Liver (tissue), 9 donors: ENCODE data around the gene SOWAHC. TPM values are rescaled to one million over a fixed set of nuclear protein-coding genes. Genes with fewer than 3 reads are reported as not detected.

ENCODE experiments used
- DNase-seq: peaks from one replicate; pipeline ENCODE4 v3.0.0-alpha.2; 2017; ENCODE audit warnings: low spot score
- H3K27ac ChIP-seq, 2 donors: one replicate each; pipeline ENCODE4 v1.7.0; 2013; ENCODE audit warnings: inconsistent platforms in 2 of 2, low read length in 2 of 2, control low read depth in 1 of 2, low read depth in 1 of 2, mild to moderate bottlenecking in 1 of 2
- H3K27me3 ChIP-seq, 4 donors: one replicate each; pipeline versions ENCODE4 v1.6.1 to v1.7.0; 2013; ENCODE audit warnings: low read length in 3 of 4, inconsistent platforms in 1 of 4, mild to moderate bottlenecking in 1 of 4, moderate library complexity in 1 of 4; ENCODE audit not compliant: control insufficient read depth in 4 of 4, insufficient read depth in 4 of 4
- H3K36me3 ChIP-seq, 4 donors: one replicate each; pipeline versions ENCODE4 v1.6.1 to v1.7.0; 2013; ENCODE audit warnings: low read length in 3 of 4, mild to moderate bottlenecking in 3 of 4, low read depth in 1 of 4, moderate library complexity in 1 of 4; ENCODE audit not compliant: control insufficient read depth in 4 of 4, insufficient read depth in 3 of 4
- H3K4me1 ChIP-seq, 4 donors: one replicate each; pipeline versions ENCODE4 v1.6.1 to v1.7.0; 2013; ENCODE audit warnings: low read length in 3 of 4, mild to moderate bottlenecking in 3 of 4, moderate library complexity in 1 of 4; ENCODE audit not compliant: control insufficient read depth in 4 of 4, insufficient read depth in 4 of 4
- H3K4me3 ChIP-seq, 3 donors: one replicate each; pipeline versions ENCODE4 v1.6.1 to v1.7.0; 2013; ENCODE audit warnings: low read length in 3 of 3, control low read depth in 1 of 3, low read depth in 1 of 3, mild to moderate bottlenecking in 1 of 3
- H3K9ac ChIP-seq, 2 donors: one replicate each; pipeline ENCODE4 v1.7.0; 2013; ENCODE audit warnings: low read length in 2 of 2, mild to moderate bottlenecking in 2 of 2, moderate library complexity in 2 of 2, control low read depth in 1 of 2, low read depth in 1 of 2
- H3K9me3 ChIP-seq, 4 donors: one replicate each; pipeline versions ENCODE4 v1.6.1 to v1.7.0; 2013; ENCODE audit warnings: low read length in 3 of 4; ENCODE audit not compliant: control insufficient read depth in 4 of 4
- EGR1 ChIP-seq, 2 donors: IDR thresholded peaks; 2 replicates each; pipeline ENCODE4 v1.6.1; 2016 to 2018; ENCODE audit warnings: antibody characterized with exemption in 2 of 2, low read depth in 2 of 2
- FOXA1 ChIP-seq: IDR thresholded peaks from 2 replicates; pipeline ENCODE4 v1.6.1; 2016; ENCODE audit warnings: antibody characterized with exemption
- FOXA2 ChIP-seq: IDR thresholded peaks from 2 replicates; pipeline ENCODE4 v1.6.1; 2016; ENCODE audit warnings: antibody characterized with exemption
- GABPA ChIP-seq, 2 donors: IDR thresholded peaks in 1 of 2; conservative IDR thresholded peaks in 1 of 2; 2 replicates each; pipeline ENCODE4 v1.6.1; 2016; ENCODE audit warnings: antibody characterized with exemption in 2 of 2, mild to moderate bottlenecking in 1 of 2, moderate library complexity in 1 of 2
- NR2F2 ChIP-seq: IDR thresholded peaks from 2 replicates; pipeline ENCODE4 v1.6.1; 2016; ENCODE audit warnings: antibody characterized with exemption
- RAD21 ChIP-seq, 2 donors: IDR thresholded peaks; 2 replicates each; pipeline ENCODE4 v1.6.1; 2016; ENCODE audit warnings: antibody characterized with exemption in 2 of 2, mild to moderate bottlenecking in 2 of 2
- RXRA ChIP-seq, 2 donors: IDR thresholded peaks; 2 replicates each; pipeline ENCODE4 v1.6.1; 2017 to 2018; ENCODE audit warnings: antibody characterized with exemption in 2 of 2, mild to moderate bottlenecking in 1 of 2
- SP1 ChIP-seq: IDR thresholded peaks from 2 replicates; pipeline ENCODE4 v1.6.1; 2018; ENCODE audit warnings: antibody characterized with exemption, mild to moderate bottlenecking
- TAF1 ChIP-seq: conservative IDR thresholded peaks from 2 replicates; pipeline ENCODE4 v1.6.1; 2016; ENCODE audit warnings: antibody characterized with exemption, mild to moderate bottlenecking
- WGBS: extraction: QIAGEN DNeasy Blood & Tissue Kit; methylation state at CpG from one replicate; pipeline ENCODE4 v1.1.7; 2013; 5-methylcytosine and 5-hydroxymethylcytosine counted together
- polyA plus RNA-seq, 2 donors: library from polyadenylated mRNA; stranded (reverse) in 1 of 2; unstranded in 1 of 2; fragments of 200-250 nt in 1 of 2; fragments of >200 nt in 1 of 2; fragmentation: Nextera tagmentation in 1 of 2; extraction: Ambion mirVana in 1 of 2; gene quantifications; one replicate each; pipeline versions ENCODE4 v1.2.1 to v1.2.3, GENCODE V29; 2013 to 2015
- total RNA-seq, 2 donors: library from RNA; depleted of rRNA; stranded (reverse); fragments of >200 nt; gene quantifications; one replicate each; pipeline ENCODE4 v1.2.3, GENCODE V29; 2014
- TF ChIP-seq, protein P1 (sequence below): IDR thresholded peaks from 2 replicates; pipeline ENCODE4 v1.6.1; 2016; ENCODE audit warnings: antibody characterized with exemption
- TF ChIP-seq, protein P2 (sequence below): fragments of 150-350 bp; IDR thresholded peaks from 2 replicates; pipeline ENCODE4 v1.5.1; 2017; ENCODE audit warnings: improper control_type of control experiment, low read depth, low read length; ENCODE audit not compliant: missing input control
- TF ChIP-seq, protein P3 (sequence below): IDR thresholded peaks from 2 replicates; pipeline ENCODE4 v1.6.1; 2016; ENCODE audit warnings: antibody characterized with exemption, mild to moderate bottlenecking
- TF ChIP-seq, protein P4 (sequence below): IDR thresholded peaks from 2 replicates; pipeline ENCODE4 v1.6.1; 2016; ENCODE audit warnings: antibody characterized with exemption
- TF ChIP-seq, protein P5 (sequence below): IDR thresholded peaks from 2 replicates; pipeline ENCODE4 v1.6.1; 2016; ENCODE audit warnings: antibody characterized with exemption
- donor health status: healthy.
- donor health status: healthy.
- donor health status: healthy.
- donor health status: healthy.
- donor health status: healthy.

The SOWAHC gene
- total and polyA plus RNA-seq, 4 donors: 7.0 to 16.9 (median 9.2) TPM

DNA sequence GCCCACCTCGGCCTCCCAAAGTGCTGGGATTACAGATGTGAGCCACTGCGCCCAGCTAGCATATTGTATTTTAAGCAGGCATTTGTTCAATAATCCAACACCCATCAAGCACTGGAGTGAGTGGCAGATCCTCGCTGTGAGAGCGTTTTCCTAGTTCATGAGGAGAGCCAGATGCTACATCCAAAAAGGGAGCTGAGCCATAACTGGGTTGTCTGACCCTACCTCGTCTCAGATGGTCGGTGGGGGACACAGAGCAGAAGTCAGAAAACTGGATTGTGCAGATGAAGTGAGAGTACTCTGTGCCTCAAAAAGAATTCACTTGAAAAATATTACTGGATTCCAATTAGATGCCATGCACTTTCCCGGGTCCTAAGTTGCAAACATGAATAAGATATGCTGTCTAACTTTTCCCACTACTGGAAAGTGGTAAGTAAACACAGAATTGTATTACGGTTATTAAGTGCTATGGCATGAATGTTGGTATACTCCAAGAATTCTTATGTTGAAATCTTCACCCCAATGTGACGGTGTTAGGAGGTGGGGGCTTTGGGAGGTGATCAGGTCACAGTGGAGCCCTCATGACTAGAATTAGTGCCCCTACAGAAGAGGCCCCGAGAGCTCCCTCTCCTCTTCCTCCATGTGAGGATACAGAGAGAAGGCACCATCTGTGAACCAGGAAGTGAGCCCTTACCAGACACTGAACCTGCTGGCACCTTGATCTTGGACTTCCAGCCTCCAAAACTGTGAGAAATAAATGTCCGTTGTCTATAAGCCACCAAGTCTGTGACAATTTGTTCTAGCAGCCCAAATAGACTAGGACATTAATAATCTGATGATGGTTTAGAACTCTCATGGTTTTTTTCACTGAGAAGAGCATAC, 21.5 kb downstream of the SOWAHC start:
- Histone ChIP-seq H3K27me3 (no peaks in the 10 kb centered on the region), H3K9me3 (no peaks in the 10 kb centered on the region), H3K27ac (no peak overlapping the region), H3K36me3 (no peaks in the 10 kb centered on the region), H3K4me3 (no peak overlapping the region), H3K9ac (no peak overlapping the region), H3K4me1 (peaks cover 1 to 21% (median 15%) of the 10 kb centered on the region in 4 donors)
- WGBS: 90% methylated on average over 11 of the region's 11 CpGs
- no peak for DNase-seq
- TF ChIP-seq RAD21 (IDR thresholded peaks at IDR 0.05) (no peak), RXRA (IDR thresholded peaks at IDR 0.05) (no peak), GABPA (IDR thresholded peaks at IDR 0.05 in 1 of 2, conservative IDR thresholded peaks at IDR 0.05 in 1 of 2) (no peak), TAF1 (no peak), FOXA2 (no peak), EGR1 (IDR thresholded peaks at IDR 0.05; ENCODE audit: low read depth in 2 of 2) (no peak), NR2F2 (no peak), FOXA1 (no peak), SP1 (no peak)
- TF ChIP-seq, protein P1, sequence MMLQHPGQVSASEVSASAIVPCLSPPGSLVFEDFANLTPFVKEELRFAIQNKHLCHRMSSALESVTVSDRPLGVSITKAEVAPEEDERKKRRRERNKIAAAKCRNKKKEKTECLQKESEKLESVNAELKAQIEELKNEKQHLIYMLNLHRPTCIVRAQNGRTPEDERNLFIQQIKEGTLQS: no peak
- TF ChIP-seq, protein P2, sequence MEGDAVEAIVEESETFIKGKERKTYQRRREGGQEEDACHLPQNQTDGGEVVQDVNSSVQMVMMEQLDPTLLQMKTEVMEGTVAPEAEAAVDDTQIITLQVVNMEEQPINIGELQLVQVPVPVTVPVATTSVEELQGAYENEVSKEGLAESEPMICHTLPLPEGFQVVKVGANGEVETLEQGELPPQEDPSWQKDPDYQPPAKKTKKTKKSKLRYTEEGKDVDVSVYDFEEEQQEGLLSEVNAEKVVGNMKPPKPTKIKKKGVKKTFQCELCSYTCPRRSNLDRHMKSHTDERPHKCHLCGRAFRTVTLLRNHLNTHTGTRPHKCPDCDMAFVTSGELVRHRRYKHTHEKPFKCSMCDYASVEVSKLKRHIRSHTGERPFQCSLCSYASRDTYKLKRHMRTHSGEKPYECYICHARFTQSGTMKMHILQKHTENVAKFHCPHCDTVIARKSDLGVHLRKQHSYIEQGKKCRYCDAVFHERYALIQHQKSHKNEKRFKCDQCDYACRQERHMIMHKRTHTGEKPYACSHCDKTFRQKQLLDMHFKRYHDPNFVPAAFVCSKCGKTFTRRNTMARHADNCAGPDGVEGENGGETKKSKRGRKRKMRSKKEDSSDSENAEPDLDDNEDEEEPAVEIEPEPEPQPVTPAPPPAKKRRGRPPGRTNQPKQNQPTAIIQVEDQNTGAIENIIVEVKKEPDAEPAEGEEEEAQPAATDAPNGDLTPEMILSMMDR: no peak
- TF ChIP-seq, protein P3, sequence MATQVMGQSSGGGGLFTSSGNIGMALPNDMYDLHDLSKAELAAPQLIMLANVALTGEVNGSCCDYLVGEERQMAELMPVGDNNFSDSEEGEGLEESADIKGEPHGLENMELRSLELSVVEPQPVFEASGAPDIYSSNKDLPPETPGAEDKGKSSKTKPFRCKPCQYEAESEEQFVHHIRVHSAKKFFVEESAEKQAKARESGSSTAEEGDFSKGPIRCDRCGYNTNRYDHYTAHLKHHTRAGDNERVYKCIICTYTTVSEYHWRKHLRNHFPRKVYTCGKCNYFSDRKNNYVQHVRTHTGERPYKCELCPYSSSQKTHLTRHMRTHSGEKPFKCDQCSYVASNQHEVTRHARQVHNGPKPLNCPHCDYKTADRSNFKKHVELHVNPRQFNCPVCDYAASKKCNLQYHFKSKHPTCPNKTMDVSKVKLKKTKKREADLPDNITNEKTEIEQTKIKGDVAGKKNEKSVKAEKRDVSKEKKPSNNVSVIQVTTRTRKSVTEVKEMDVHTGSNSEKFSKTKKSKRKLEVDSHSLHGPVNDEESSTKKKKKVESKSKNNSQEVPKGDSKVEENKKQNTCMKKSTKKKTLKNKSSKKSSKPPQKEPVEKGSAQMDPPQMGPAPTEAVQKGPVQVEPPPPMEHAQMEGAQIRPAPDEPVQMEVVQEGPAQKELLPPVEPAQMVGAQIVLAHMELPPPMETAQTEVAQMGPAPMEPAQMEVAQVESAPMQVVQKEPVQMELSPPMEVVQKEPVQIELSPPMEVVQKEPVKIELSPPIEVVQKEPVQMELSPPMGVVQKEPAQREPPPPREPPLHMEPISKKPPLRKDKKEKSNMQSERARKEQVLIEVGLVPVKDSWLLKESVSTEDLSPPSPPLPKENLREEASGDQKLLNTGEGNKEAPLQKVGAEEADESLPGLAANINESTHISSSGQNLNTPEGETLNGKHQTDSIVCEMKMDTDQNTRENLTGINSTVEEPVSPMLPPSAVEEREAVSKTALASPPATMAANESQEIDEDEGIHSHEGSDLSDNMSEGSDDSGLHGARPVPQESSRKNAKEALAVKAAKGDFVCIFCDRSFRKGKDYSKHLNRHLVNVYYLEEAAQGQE: no peak
- TF ChIP-seq, protein P4, sequence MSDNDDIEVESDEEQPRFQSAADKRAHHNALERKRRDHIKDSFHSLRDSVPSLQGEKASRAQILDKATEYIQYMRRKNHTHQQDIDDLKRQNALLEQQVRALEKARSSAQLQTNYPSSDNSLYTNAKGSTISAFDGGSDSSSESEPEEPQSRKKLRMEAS: no peak
- TF ChIP-seq, protein P5, sequence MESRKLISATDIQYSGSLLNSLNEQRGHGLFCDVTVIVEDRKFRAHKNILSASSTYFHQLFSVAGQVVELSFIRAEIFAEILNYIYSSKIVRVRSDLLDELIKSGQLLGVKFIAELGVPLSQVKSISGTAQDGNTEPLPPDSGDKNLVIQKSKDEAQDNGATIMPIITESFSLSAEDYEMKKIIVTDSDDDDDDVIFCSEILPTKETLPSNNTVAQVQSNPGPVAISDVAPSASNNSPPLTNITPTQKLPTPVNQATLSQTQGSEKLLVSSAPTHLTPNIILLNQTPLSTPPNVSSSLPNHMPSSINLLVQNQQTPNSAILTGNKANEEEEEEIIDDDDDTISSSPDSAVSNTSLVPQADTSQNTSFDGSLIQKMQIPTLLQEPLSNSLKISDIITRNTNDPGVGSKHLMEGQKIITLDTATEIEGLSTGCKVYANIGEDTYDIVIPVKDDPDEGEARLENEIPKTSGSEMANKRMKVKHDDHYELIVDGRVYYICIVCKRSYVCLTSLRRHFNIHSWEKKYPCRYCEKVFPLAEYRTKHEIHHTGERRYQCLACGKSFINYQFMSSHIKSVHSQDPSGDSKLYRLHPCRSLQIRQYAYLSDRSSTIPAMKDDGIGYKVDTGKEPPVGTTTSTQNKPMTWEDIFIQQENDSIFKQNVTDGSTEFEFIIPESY: no peak
